WTC11 (cell line): Measurements from ENCODE around the gene SUV39H2. TPM values are rescaled to one million over a fixed set of nuclear protein-coding genes. Genes with fewer than 3 reads are reported as not detected.

Source experiments
- ATAC-seq: fragments of 200-7000 bp; cut with Tn5 transposase; 2 replicates; pipeline ENCODE4 v1.10.0; 2021; ENCODE audit warnings: mild to moderate bottlenecking, moderate library complexity
- CTCF ChIA-PET: fragments of 300-600 bp; sonication (Branson Sonifier 250); formaldehyde crosslinking; loops from one replicate; lab custom pipeline; 2021; ENCODE audit warnings: antibody characterized with exemption; lab: Charles Lee
- POLR2A ChIA-PET: fragments of 350-600 bp; sonication (Branson Sonifier 250); formaldehyde crosslinking; loops from one replicate; lab custom pipeline; 2021; ENCODE audit warnings: antibody characterized with exemption; lab: Charles Lee
- DNase-seq: peaks from one replicate; pipeline ENCODE4 v3.0.0; 2021; ENCODE audit warnings: low spot score
- H3K27ac Mint-ChIP-seq: 2 replicates; pipeline ENCODE4 v1.8.0; 2021; ENCODE audit warnings: mixed read lengths
- H3K27me3 Mint-ChIP-seq: 2 replicates; pipeline ENCODE4 v1.8.0; 2021; ENCODE audit warnings: low read depth, mild to moderate bottlenecking, moderate library complexity, mixed read lengths
- H3K36me3 Mint-ChIP-seq: 2 replicates; pipeline ENCODE4 v1.8.0; 2021; ENCODE audit warnings: mixed read lengths
- H3K4me1 Mint-ChIP-seq: 2 replicates; pipeline ENCODE4 v1.8.0; 2022; ENCODE audit warnings: mixed read lengths
- H3K4me3 Mint-ChIP-seq: 2 replicates; pipeline ENCODE4 v1.8.0; 2021; ENCODE audit warnings: mild to moderate bottlenecking, moderate library complexity, mixed read lengths
- H3K9me3 Mint-ChIP-seq: 2 replicates; pipeline ENCODE4 v1.8.0; 2021; ENCODE audit warnings: mixed read lengths
- CREM ChIP-seq: sonication (generic); formaldehyde crosslinking; IDR thresholded peaks from 2 replicates; pipeline ENCODE4 v1.8.1; 2022; ENCODE audit warnings: mild to moderate bottlenecking, missing genetic modification reagents, moderate library complexity
- ETV6 ChIP-seq: sonication (generic); formaldehyde crosslinking; IDR thresholded peaks from 2 replicates; pipeline ENCODE4 v1.8.1; 2022; ENCODE audit warnings: mild to moderate bottlenecking, missing genetic modification reagents
- FOXK1 ChIP-seq: sonication (generic); formaldehyde crosslinking; IDR thresholded peaks from 2 replicates; pipeline ENCODE4 v1.8.0; 2022; ENCODE audit warnings: mild to moderate bottlenecking, moderate library complexity, missing genetic modification reagents
- HMGA2 ChIP-seq: fragments of 250-450 bp; sonication (Bioruptor Pico); IDR thresholded peaks from 2 replicates; pipeline ENCODE4 v1.4.0; 2021; ENCODE audit warnings: mild to moderate bottlenecking, moderate library complexity
- JUN ChIP-seq: sonication (generic); formaldehyde crosslinking; IDR thresholded peaks from 2 replicates; pipeline ENCODE4 v1.8.0; 2023; ENCODE audit warnings: mild to moderate bottlenecking, missing genetic modification reagents
- MXD4 ChIP-seq: fragments of 250-450 bp; sonication (Bioruptor Pico); IDR thresholded peaks from 2 replicates; pipeline ENCODE4 v1.8.0; 2021; ENCODE audit warnings: mild to moderate bottlenecking, moderate library complexity, borderline replicate concordance
- NFATC4 ChIP-seq: fragments of 250-450 bp; sonication (Bioruptor Pico); IDR thresholded peaks from 2 replicates; pipeline ENCODE4 v1.9.0; 2021; ENCODE audit warnings: mild to moderate bottlenecking
- NFYB ChIP-seq: sonication (generic); formaldehyde crosslinking; conservative IDR thresholded peaks from 2 replicates; pipeline ENCODE4 v1.8.0; 2022; ENCODE audit warnings: low read depth, missing genetic modification reagents
- NR1H2 ChIP-seq: sonication (generic); formaldehyde crosslinking; IDR thresholded peaks from 2 replicates; pipeline ENCODE4 v1.9.0; 2021; ENCODE audit warnings: mild to moderate bottlenecking, moderate library complexity, missing genetic modification reagents
- ZNF121 ChIP-seq: sonication (generic); formaldehyde crosslinking; IDR thresholded peaks from 2 replicates; pipeline ENCODE4 v1.8.0; 2023; ENCODE audit warnings: missing genetic modification reagents
- ZNF416 ChIP-seq: fragments of 250-450 bp; sonication (Bioruptor Pico); IDR thresholded peaks from 2 replicates; pipeline ENCODE4 v1.9.0; 2021; ENCODE audit warnings: mild to moderate bottlenecking, inconsistent platforms
- total RNA-seq: library from RNA; stranded (reverse); gene quantifications from 3 replicates; pipeline ENCODE4 v1.2.3, GENCODE V29; 2021
- TF ChIP-seq, protein P1 (sequence below): fragments of 250-450 bp; sonication (Bioruptor Pico); IDR thresholded peaks from 2 replicates; pipeline ENCODE4 v1.9.0; 2021; ENCODE audit warnings: mild to moderate bottlenecking
- TF ChIP-seq, protein P2 (sequence below): fragments of 250-450 bp; sonication (Bioruptor Pico); conservative IDR thresholded peaks from 2 replicates; pipeline ENCODE4 v1.9.0; 2021; ENCODE audit warnings: mild to moderate bottlenecking
- TF ChIP-seq, protein P3 (sequence below): sonication (generic); formaldehyde crosslinking; IDR thresholded peaks from 2 replicates; pipeline ENCODE4 v1.8.0; 2022; ENCODE audit warnings: mild to moderate bottlenecking, missing genetic modification reagents
- TF ChIP-seq, protein P4 (sequence below): sonication (generic); formaldehyde crosslinking; IDR thresholded peaks from 2 replicates; pipeline ENCODE4 v1.8.1; 2022; ENCODE audit warnings: mild to moderate bottlenecking, missing genetic modification reagents, moderate library complexity, borderline replicate concordance
- TF ChIP-seq, protein P5 (sequence below): fragments of 250-450 bp; sonication (Bioruptor Pico); IDR thresholded peaks from 2 replicates; pipeline ENCODE4 v1.8.0; 2021; ENCODE audit warnings: mild to moderate bottlenecking
- TF ChIP-seq, protein P6 (sequence below): fragments of 250-450 bp; sonication (Bioruptor Pico); IDR thresholded peaks from 2 replicates; pipeline ENCODE4 v1.9.0; 2021; ENCODE audit warnings: mild to moderate bottlenecking, borderline replicate concordance
- TF ChIP-seq, protein P7 (sequence below): sonication (generic); formaldehyde crosslinking; IDR thresholded peaks from 2 replicates; pipeline ENCODE4 v1.8.1; 2023; ENCODE audit warnings: mild to moderate bottlenecking, missing genetic modification reagents

Gene SUV39H2
- total RNA-seq, 1 experiment from 2014 or later, result 41.4 TPM

DNA sequence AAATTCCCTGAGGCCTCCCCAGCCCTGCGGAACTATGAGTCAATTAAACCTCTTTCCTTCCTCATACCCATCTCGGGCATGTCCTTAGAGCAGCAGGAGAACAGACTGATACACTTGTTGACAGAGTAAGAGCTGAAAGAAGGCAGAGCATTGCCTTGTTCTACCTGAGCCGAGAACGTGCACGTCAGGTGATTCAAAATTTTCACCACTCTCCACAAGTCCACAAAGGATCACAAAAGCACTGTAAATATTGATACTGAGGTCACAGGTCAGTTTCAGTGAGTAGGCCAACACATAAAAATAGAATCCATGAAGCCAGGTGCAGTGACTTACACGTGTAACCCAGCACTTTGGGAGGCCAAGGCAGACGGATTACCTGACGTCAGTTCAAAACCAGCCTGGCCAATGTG is 47.4 kb downstream of the SUV39H2 start:
- Mint-ChIP-seq H3K4me1 (no peaks in the 10 kb centered on the region), H3K9me3 (no peaks in the 10 kb centered on the region), H3K36me3 (peaks cover 31% of the 10 kb centered on the region), H3K4me3 (no peak overlapping the region), H3K27me3 (no peaks in the 10 kb centered on the region), H3K27ac (no peak overlapping the region; the same call in 1 of the 2 replicates)
- ChIA-PET CTCF (no interaction called here), POLR2A (no interaction called here)
- TF ChIP-seq, protein P1, sequence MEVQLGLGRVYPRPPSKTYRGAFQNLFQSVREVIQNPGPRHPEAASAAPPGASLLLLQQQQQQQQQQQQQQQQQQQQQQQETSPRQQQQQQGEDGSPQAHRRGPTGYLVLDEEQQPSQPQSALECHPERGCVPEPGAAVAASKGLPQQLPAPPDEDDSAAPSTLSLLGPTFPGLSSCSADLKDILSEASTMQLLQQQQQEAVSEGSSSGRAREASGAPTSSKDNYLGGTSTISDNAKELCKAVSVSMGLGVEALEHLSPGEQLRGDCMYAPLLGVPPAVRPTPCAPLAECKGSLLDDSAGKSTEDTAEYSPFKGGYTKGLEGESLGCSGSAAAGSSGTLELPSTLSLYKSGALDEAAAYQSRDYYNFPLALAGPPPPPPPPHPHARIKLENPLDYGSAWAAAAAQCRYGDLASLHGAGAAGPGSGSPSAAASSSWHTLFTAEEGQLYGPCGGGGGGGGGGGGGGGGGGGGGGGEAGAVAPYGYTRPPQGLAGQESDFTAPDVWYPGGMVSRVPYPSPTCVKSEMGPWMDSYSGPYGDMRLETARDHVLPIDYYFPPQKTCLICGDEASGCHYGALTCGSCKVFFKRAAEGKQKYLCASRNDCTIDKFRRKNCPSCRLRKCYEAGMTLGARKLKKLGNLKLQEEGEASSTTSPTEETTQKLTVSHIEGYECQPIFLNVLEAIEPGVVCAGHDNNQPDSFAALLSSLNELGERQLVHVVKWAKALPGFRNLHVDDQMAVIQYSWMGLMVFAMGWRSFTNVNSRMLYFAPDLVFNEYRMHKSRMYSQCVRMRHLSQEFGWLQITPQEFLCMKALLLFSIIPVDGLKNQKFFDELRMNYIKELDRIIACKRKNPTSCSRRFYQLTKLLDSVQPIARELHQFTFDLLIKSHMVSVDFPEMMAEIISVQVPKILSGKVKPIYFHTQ, result no peak
- TF ChIP-seq HMGA2 (CRISPR knock-in tag) (no peak), MXD4 (CRISPR knock-in tag) (no peak), ZNF121 (CRISPR knock-in tag) (no peak), NFATC4 (CRISPR knock-in tag) (no peak), FOXK1 (CRISPR knock-in tag) (no peak), NR1H2 (no peak), JUN (CRISPR knock-in tag) (no peak), CREM (CRISPR knock-in tag) (no peak)
- TF ChIP-seq, protein P2, sequence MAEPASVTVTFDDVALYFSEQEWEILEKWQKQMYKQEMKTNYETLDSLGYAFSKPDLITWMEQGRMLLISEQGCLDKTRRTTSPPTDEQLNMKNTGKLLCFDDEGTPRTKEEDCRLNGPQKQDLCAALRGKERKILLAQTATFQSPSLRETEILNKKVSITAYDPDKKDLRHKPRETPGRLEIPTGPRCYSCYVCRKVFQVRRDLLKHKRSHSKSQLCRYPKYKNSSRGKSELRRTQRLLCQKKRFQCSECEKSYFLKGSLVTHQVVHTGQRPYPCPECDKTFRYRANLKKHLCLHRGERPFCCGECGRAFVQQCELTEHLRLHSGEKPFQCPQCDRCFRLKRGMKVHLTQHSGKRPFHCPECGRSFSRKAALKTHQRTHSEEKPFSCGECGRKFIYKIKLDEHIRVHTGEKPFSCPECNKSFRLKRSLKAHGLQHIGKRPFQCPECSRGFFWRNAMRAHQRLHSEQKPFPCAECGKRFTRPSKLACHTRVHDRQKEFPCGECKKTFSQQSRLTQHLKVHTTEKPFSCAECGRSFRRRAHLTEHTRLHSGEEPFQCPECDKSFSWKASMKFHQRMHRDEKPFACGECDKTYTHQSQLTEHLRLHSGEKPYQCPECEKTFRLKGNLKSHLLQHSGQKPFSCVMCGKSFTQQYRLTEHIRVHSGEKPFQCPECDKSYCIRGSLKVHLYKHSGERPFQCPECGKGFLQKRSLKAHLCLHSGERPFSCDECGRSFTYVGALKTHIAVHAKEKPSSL, result no peak
- TF ChIP-seq, protein P3, sequence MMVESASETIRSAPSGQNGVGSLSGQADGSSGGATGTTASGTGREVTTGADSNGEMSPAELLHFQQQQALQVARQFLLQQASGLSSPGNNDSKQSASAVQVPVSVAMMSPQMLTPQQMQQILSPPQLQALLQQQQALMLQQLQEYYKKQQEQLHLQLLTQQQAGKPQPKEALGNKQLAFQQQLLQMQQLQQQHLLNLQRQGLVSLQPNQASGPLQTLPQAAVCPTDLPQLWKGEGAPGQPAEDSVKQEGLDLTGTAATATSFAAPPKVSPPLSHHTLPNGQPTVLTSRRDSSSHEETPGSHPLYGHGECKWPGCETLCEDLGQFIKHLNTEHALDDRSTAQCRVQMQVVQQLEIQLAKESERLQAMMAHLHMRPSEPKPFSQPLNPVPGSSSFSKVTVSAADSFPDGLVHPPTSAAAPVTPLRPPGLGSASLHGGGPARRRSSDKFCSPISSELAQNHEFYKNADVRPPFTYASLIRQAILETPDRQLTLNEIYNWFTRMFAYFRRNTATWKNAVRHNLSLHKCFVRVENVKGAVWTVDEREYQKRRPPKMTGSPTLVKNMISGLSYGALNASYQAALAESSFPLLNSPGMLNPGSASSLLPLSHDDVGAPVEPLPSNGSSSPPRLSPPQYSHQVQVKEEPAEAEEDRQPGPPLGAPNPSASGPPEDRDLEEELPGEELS (CRISPR knock-in tag), result no peak
- ATAC-seq, result no peak
- DNase-seq, result no peak

DNA sequence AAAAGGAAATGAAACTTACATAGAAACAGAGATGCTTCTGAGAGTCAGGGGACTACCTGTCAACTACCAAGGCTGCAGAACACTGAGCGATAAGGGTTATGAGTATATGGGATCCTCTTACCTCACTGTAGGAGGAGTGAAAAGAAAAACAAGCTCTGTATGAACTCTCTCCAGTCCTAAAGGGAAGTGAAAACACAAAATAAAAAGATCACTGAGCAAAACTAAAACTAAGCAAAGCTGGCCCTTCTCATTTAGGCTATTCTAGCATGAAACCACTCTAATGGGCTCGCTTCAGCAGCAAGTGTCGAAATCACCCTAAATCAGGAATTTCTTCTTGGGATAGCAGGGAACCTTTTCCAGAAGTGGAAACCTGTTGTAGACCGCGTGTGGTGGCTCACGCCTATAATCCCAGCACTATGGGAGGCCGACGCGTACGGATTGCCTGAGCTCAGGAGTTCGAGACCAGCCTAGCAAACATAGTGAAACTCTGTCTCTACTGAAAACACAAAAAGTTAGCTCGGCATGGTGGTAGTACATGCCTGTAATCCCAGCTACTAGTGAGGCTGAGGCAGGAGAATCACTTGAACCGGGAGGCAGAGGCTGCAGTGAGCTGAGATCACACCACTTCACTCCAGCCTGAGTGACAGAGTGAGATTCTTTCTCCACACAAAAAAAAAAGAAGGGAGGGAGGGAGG is 48.2 kb downstream of the SUV39H2 start:
- no peaks in the 10 kb centered on the region for H3K27me3 Mint-ChIP-seq
- no peak overlapping the region for H3K4me3 Mint-ChIP-seq
- POLR2A ChIA-PET, result no interaction called here
- ATAC-seq, result no peak
- peaks cover 23% of the 10 kb centered on the region for H3K36me3 Mint-ChIP-seq
- no peak overlapping the region for H3K27ac Mint-ChIP-seq
- no peak for DNase-seq
- H3K4me1 Mint-ChIP-seq, result no peaks in the 10 kb centered on the region
- H3K9me3 Mint-ChIP-seq, result no peaks in the 10 kb centered on the region
- CTCF ChIA-PET, result no interaction called here
- TF ChIP-seq, protein P4, sequence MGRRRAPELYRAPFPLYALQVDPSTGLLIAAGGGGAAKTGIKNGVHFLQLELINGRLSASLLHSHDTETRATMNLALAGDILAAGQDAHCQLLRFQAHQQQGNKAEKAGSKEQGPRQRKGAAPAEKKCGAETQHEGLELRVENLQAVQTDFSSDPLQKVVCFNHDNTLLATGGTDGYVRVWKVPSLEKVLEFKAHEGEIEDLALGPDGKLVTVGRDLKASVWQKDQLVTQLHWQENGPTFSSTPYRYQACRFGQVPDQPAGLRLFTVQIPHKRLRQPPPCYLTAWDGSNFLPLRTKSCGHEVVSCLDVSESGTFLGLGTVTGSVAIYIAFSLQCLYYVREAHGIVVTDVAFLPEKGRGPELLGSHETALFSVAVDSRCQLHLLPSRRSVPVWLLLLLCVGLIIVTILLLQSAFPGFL, result no peak
- TF ChIP-seq, protein P5, sequence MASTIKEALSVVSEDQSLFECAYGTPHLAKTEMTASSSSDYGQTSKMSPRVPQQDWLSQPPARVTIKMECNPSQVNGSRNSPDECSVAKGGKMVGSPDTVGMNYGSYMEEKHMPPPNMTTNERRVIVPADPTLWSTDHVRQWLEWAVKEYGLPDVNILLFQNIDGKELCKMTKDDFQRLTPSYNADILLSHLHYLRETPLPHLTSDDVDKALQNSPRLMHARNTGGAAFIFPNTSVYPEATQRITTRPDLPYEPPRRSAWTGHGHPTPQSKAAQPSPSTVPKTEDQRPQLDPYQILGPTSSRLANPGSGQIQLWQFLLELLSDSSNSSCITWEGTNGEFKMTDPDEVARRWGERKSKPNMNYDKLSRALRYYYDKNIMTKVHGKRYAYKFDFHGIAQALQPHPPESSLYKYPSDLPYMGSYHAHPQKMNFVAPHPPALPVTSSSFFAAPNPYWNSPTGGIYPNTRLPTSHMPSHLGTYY (CRISPR knock-in tag), result no peak
- TF ChIP-seq ETV6 (no peak), NFYB (CRISPR knock-in tag) (no peak), ZNF416 (CRISPR knock-in tag) (no peak)
- TF ChIP-seq, protein P6, sequence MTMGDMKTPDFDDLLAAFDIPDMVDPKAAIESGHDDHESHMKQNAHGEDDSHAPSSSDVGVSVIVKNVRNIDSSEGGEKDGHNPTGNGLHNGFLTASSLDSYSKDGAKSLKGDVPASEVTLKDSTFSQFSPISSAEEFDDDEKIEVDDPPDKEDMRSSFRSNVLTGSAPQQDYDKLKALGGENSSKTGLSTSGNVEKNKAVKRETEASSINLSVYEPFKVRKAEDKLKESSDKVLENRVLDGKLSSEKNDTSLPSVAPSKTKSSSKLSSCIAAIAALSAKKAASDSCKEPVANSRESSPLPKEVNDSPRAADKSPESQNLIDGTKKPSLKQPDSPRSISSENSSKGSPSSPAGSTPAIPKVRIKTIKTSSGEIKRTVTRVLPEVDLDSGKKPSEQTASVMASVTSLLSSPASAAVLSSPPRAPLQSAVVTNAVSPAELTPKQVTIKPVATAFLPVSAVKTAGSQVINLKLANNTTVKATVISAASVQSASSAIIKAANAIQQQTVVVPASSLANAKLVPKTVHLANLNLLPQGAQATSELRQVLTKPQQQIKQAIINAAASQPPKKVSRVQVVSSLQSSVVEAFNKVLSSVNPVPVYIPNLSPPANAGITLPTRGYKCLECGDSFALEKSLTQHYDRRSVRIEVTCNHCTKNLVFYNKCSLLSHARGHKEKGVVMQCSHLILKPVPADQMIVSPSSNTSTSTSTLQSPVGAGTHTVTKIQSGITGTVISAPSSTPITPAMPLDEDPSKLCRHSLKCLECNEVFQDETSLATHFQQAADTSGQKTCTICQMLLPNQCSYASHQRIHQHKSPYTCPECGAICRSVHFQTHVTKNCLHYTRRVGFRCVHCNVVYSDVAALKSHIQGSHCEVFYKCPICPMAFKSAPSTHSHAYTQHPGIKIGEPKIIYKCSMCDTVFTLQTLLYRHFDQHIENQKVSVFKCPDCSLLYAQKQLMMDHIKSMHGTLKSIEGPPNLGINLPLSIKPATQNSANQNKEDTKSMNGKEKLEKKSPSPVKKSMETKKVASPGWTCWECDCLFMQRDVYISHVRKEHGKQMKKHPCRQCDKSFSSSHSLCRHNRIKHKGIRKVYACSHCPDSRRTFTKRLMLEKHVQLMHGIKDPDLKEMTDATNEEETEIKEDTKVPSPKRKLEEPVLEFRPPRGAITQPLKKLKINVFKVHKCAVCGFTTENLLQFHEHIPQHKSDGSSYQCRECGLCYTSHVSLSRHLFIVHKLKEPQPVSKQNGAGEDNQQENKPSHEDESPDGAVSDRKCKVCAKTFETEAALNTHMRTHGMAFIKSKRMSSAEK (CRISPR knock-in tag), result no peak
- TF ChIP-seq, protein P7, sequence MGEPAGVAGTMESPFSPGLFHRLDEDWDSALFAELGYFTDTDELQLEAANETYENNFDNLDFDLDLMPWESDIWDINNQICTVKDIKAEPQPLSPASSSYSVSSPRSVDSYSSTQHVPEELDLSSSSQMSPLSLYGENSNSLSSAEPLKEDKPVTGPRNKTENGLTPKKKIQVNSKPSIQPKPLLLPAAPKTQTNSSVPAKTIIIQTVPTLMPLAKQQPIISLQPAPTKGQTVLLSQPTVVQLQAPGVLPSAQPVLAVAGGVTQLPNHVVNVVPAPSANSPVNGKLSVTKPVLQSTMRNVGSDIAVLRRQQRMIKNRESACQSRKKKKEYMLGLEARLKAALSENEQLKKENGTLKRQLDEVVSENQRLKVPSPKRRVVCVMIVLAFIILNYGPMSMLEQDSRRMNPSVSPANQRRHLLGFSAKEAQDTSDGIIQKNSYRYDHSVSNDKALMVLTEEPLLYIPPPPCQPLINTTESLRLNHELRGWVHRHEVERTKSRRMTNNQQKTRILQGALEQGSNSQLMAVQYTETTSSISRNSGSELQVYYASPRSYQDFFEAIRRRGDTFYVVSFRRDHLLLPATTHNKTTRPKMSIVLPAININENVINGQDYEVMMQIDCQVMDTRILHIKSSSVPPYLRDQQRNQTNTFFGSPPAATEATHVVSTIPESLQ, result no peak
